Activated CD8-positive, alpha-beta memory T cell treated with anti-CD3 and anti-CD28 coated beads for 48 hours (primary cell): ENCODE data around the gene SRSF1.

Experiments used
- DNase-seq, 3 experiments: peaks; one replicate each; pipeline ENCODE4 v3.0.0-alpha.2; 2020; ENCODE audit warnings: low read depth in 2 of 3, low spot score in 2 of 3

The SRSF1 gene

GRCh38 chr17:58019521-58019920 is 12.5 kb upstream of the SRSF1 start:
- no peak for DNase-seq

GRCh38 chr17:58019039-58019438 is 12.0 kb upstream of the SRSF1 start:
- DNase-seq: no peak

GRCh38 chr17:58010067-58010799 is 3.2 kb upstream of the SRSF1 start:
- DNase-seq: no peak

GRCh38 chr17:58007781-58008706 is 998 bp upstream of the SRSF1 start:
- DNase-seq: no peak

- DNase-seq: peak; percentile 40 to 61 (median 52)
These were observed 504 bp downstream of the SRSF1 start for GRCh38 chr17:58006560-58006923.

GRCh38 chr17:58005728-58006559 is 1.1 kb downstream of the SRSF1 start:
- peak in 1 of 3 experiments; percentile 40 for DNase-seq

GRCh38 chr17:58005031-58005727 is 1.9 kb downstream of the SRSF1 start:
- DNase-seq: no peak

- no peak for DNase-seq
These were observed 3.0 kb downstream of the SRSF1 start for GRCh38 chr17:58004060-58004459.

GRCh38 chr17:58002973-58003372 is 4.1 kb downstream of the SRSF1 start:
- DNase-seq: no peak

- no peak for DNase-seq
These were observed 4.7 kb downstream of the SRSF1 start for GRCh38 chr17:58002154-58002948.

- no peak for DNase-seq
These were observed 5.5 kb downstream of the SRSF1 start for GRCh38 chr17:58001461-58002124.

GRCh38 chr17:57999496-58000017 is 7.5 kb downstream of the SRSF1 start:
- DNase-seq: no peak

GRCh38 chr17:57999010-57999495 is 8.0 kb downstream of the SRSF1 start:
- DNase-seq: no peak

GRCh38 chr17:57997085-57997809 is 9.8 kb downstream of the SRSF1 start:
- DNase-seq: no peak

GRCh38 chr17:57995076-57995956 is 11.7 kb downstream of the SRSF1 start:
- no peak for DNase-seq

- no peak for DNase-seq
These were observed 12.6 kb downstream of the SRSF1 start for GRCh38 chr17:57994436-57994835.
